ENCODE data around the gene ATP5MC2.
"Not testable (repeated sequence)": the region's sequence is repeated elsewhere in the genome, so short reads cannot be mapped to it uniquely, and the experiment has no call there.

ATP5MC2 gene

DNA sequence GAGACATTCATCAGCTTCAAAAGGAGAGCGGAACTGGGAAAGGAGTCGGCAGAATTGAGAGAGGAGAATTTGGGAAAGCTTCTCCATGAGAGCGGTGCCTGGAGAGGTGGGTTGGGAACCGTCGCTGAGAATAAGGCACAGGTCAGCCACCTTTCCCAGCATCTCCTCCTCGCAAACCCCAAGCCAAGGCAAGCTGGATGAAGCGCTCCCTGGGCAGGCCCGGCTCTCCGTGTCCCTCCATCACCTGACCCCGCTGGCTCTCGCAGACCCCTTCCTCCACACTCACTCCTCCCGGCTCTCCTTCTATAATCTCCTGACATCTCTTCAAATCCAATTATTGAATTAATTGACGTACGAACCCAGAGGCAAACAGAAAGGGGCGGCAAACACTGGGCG is 18.9 kb upstream of the ATP5MC2 start:
- no peak for DNase-seq (ENCODE audit: low read depth)

DNA sequence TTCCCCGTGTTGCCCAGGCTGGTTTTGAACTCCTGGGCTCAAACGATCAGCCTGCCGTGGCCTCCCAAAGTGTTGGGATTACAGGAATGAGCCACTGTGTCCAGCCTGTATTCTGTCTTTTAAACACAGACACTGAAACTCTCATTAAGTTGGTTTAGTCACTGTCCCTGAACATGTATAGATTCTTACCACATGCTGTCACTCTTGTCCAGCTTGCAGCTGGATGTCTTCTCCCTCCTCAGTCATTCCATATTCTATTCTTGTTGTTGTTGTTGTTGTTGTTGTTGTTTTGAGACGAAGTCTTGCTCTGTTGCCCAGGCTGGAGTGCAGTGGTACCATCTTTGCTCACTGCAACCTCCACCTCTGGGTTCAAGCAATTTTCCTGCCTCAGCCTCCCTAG is 12.3 kb upstream of the ATP5MC2 start:
- no peak for DNase-seq (ENCODE audit: low read depth)

DNA sequence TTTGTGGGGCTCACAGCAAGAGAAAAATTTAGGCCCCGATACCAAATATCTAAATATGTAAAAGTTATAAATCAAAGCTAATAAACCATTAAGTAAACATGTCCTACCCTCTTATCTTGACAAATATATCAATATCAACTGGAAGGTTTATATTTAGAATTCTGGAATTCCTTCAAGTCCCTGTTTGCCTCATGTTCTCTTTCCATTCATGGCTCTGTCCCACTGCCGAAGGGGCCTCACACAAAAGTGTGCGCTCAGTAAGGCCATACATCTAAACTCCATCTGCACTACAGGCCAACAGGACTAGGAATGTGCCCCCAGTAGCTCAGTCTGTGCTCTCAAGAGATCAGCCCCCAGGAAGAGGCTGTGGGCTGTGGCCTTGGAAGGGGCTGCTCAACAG is 10.6 kb upstream of the ATP5MC2 start:
- no peak for DNase-seq (ENCODE audit: low read depth)

DNA sequence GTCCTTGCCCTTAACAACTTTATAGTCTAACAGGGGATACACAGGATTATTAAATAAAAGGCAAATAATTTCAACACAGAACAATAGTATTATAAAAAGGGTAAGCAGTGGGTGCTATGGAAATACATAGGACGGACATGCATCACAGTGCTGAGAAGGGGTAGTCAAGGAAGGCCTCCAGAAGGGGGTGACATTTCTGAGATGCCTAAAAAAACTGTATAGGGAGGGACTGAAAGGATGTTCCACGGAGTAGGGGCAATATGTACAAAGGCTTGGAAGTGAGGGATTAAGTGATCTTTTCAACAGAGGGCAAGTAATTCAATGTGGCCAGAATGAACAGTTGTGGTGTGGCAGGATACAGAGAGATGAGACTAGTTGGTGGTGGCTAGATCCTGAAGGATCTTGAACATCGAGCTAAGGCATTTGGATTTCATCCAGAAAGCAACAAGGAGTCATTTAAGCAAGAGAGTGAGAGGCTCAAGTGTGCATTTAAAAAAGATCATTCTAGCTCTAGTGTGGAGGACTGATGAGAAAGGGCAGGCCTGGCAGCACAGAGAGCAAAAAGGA is 8.9 kb upstream of the ATP5MC2 start:
- no peak for DNase-seq (ENCODE audit: low read depth)

DNA sequence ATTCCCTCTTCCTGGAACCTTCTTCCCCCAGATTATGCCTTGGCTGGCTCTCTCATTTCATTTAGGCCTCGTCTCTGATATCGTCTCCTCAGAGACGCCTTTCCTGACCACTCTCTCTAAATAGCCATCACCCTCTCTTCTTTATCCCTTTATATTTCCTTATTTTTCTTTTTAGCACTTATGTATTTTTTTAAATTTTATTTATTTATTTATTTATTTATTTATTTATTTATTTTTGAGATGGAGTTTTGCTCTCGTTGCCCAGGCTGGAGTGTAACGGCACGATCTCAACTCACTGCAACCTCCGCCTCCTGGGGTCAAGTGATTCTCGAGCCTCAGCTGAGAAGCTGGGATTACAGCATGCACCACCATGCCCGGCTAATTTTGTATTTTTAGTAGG is 8.1 kb upstream of the ATP5MC2 start:
- DNase-seq (ENCODE audit: low read depth): no peak

DNA sequence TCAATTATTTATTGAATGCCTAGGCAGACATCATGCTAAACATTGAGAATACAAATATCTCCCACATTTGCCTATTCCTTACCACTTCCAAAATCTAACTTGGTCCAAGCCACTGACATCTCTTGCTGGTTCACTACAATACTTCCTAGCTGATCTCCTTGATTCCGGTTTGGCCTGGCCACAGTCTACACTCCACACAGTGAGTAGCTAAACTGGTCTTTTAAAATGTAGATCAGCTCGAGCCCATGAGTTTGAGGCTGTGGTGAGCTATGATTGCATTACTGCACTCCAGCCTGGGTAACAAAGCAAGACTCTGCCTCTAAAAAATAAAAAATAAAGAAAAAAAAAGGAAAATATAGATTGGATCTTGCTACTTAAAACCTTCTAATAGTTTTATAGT is 7.6 kb upstream of the ATP5MC2 start:
- DNase-seq (ENCODE audit: low read depth): no peak

DNA sequence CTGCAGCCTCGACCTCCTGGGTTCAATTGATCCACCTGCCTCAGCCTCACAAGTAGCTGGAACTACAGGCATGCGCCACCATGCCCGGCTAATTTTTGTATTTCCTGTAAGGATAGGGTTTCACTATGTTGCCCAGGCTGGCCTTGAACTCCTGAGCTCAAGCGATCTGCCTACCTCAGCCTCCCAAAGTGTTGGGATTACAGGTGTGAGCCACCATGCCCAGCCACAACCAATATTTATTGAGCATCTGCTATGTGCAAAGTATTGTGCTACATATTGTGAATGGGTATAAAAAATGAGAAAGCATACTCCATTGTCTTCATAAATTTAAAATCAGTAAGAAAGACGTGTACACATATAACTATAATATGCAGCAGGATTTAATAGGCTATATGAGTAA is 4.2 kb upstream of the ATP5MC2 start:
- DNase-seq (ENCODE audit: low read depth): not testable (repeated sequence)

DNA sequence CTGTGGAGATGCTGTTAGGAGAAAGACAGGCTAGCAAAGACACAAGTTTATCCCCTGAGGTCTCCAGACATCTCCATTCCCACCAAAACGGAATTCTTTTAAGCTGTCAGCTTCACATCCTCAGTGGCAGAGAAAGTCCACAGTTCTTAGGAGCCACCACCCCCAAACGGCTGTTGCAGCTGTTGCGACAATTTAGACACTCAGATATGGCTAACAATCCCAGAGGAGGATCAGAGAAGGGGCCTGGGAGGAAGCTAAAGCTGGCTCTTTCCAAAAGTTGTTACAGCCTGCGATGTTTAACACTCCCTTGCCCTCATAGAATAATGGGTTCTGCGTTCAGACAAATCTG is 1.9 kb upstream of the ATP5MC2 start:
- DNase-seq (ENCODE audit: low read depth): no peak

DNA sequence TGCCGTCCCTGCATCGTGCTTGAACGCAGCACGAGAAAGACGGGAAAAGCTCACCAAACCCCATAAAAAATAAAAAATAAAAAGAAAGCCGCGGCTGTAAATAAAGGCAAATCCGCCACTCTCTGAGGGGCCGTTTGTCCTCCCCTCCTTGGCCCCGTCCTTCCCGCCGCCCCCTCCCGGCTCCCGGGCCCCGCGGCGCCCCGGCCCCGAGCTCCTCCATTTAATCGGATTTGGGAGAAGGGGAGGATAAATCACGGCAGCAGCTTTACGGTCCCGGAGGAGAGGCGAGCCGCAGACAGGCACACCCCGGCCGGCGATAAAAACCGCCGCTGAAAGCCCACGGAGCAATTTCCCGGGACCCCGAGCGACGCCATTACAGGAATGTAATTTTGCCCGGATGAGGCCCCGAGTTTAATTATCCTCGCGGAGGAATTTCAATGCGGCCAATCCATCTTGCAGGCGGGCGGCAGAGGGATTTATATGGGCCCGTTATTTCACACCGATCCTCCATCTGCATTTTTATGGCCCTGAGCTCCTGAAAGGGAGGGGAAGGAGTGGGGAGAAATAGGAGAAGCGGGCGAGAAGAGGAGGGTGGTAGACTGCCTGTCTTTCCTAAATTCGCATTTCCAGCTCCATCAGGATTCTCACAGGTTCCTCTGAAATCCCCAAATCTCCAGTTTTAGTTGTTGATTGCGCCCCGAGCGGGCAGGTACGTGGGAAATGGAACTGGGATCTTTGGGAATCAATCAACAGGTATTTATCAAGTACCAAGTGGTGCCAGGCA is 1.3 kb upstream of the ATP5MC2 start:
- no peak for DNase-seq (ENCODE audit: low read depth)

DNA sequence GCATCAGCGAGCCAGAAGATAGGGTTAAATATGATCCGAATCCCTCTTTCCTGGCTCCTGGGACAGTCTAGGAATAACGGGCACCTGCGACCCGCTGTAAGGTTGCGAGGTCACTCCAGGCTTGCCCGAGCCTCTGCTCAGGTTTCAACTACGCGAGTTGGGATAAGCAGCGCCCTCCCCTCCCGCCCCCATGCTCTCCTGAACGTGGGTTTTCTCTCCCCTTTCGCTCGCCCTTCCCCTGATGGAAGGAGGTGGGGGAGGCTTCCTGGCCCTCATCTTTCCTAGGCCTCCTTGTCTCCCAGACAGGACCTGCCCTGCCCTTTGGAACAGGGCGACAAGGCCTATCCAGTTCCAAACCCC is 753 bp upstream of the ATP5MC2 start:
- DNase-seq (ENCODE audit: low read depth): no peak

DNA sequence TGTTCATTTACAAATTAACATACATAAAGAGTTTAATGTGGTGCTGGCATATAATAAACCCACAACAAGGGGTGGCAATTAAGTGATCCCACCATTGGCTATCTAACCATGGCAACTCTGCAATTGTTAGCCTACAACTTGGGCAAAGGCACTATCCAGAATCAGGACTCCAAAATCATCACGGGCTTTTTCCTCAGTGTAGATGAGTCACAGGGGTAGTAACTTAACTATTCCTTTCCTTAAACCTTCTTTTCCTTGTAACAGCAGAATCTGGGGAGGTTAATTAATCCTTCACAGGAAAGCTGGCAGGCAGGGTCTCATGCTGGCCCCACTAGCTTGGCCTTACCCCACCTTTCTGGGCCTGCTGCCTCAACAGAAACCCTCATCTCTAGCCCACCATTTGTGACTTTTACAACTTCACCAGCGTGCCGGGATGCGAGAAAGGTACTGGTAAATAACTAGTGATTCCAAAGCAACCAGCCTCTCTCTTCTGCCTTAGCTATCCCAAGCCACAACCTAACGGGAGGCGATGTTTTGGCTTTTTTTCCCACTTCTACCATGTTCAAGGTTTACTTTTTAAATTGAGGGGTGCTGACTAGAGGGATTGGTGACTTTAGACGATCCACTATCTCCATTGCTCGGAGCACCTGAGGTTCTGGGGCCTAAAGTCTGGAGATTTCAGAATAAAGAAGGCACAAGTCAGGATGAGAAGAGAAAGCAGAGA is 744 bp downstream of the ATP5MC2 start:
- DNase-seq (ENCODE audit: low read depth): no peak

DNA sequence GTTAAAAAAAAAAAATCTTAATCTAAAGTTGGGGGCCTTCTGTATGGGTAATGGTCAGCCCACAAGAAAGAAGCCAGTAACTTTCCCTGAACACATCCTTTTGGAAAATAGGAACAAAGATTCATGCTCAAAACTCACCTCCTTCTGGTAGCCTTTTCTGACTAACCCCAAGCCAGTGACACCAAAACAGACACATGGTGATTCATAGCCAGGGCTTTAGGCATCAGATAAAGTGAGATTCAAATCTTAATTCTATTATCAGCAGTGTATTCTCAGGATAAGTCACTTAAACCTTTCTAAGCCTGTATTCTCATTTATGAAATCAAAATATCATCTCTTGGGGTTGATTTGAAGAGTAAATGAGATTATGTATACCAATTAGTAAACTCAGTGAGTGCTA is 4.9 kb downstream of the ATP5MC2 start:
- no peak for DNase-seq (ENCODE audit: low read depth)

DNA sequence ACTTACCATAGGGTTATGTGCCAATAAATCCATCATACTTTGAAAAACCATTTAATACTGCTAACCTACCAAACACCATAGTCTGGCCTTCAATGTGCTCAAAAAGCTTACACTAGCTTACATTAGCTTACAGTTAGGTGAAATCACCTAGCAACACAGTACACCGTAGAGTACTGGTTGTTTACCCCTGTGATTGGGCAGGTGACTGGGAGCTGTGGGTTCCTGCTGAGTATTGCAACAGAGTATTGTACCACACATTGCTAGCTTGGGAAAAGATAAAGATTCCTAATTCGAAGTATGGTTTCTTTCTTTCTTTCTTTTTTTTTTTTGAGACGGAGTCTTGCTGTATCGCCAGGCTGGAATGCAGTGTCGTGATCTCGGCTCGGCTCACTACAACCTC is 5.6 kb downstream of the ATP5MC2 start:
- DNase-seq (ENCODE audit: low read depth): no peak

DNA sequence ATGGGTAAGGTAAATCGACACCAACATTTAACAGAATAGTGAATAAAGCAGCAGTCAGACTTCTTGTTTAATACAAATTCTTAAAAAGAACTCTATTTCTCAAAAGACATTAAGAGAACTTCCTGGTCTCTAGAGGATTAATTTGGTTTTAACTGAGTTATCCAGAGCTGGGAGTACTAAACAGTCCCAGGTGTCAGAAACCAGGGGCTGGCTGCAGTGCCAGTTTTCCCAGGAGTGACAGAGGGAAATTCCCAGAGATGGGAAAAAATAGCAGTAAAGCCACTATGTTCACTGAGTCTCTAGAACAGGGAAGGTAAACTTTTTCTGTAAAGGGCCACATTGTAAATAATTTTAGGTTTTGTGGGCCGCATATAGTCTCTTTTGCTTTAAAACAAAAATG is 8.8 kb downstream of the ATP5MC2 start:
- DNase-seq (ENCODE audit: low read depth): no peak

DNA sequence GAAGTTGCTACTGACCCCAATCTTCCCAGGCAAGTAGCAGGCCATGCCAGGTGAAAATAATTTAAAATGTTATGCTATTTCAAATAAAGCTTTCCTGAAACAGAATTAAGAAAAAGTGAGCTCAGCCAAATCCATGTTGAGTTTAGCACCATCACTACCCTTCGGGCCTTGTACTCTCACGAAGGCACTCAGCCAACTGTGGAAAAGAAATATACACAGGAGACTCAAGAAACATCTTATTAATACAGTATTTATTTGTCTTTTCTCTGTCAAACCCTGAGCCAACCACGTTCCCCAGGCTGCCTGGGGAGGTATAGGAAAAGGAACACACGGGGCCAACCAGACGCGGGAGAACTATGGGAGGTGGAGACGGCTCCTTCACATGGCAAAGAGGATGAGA is 10.9 kb downstream of the ATP5MC2 start:
- no peak for DNase-seq (ENCODE audit: low read depth)

DNA sequence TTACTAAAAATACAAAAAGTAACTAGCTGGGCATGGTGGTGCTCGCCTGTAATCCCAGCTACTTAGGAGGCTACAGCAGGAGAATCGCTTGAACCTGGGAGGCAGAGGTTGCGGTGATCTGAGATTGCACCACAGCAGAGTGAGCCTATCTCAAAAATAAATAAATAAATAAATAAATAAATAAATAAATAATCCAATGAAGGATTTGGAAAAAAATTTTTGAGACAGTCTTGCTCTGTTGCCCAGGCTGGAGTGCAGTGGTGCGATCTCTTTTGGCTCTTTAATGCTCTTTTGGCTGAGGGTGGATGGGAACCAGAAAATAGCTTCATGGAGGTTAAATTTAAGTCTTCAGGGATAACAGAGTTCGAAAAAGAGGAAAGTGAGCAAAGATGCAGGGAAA is 11.7 kb downstream of the ATP5MC2 start:
- no peak for DNase-seq (ENCODE audit: low read depth)

DNA sequence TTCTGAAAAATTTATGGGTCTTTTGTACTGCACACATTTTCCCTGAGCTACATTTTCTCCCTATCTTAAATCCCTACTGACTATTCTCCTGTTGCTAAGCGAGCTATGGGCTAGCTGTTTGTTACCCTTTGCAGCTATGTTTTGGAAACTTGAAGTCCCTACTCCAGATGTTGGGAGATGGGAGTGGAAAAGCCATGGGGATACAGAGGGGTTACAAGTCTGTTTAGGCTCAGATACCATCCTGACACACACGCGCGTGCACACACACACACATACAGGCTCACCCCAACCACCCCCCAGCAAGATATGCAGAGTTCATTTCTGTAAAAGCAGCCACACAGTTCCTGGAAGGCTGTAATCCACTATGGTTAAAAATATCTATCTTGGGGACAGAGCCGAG is 15.8 kb downstream of the ATP5MC2 start:
- no peak for DNase-seq (ENCODE audit: low read depth)

DNA sequence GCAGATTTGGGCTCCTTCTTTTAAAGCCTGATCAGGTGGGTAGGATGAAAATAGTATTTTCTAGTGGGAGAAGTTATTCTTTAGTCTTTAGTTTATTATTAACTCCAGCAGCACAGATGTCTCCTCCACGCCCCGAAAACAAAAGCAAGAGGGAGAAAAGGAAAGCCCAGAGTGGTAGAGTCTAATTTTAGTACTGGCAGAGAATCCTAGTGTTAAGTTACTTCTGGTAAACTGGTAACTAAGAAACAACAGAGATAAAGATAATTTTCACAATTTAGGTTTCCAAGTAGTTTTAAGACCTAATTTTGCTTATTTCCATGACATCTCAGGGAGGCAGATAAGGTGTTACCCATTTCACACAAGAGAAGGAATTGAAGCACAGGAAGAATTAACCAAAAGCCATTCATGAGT is 16.3 kb downstream of the ATP5MC2 start:
- DNase-seq (ENCODE audit: low read depth): no peak

DNA sequence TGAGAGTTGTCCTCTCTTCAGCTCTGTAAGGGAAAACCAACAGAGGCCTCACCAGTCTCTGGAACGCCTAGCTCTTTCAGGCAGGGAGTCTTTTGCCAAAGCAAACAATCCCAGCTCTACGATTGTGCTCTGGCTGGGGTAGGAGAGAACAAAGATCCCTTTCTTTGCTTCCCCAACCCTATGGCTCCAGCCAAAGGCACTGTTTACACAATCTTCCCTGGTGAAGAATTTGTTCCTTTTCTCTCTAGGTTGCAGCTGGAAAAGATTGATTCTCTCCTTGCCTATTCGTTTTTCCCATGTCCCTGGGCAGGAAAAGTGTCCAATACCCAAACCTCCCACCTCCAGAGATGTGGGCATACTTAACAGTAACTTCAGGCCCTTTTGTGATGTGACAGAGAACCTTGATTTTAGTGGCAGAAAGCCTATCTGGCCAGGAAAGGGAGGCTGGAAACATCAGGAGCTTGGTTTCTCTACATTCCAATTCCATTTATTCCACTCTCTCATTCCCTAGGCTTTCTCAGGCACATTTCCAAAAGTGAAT is 16.8 kb downstream of the ATP5MC2 start:
- DNase-seq (ENCODE audit: low read depth): no peak

DNA sequence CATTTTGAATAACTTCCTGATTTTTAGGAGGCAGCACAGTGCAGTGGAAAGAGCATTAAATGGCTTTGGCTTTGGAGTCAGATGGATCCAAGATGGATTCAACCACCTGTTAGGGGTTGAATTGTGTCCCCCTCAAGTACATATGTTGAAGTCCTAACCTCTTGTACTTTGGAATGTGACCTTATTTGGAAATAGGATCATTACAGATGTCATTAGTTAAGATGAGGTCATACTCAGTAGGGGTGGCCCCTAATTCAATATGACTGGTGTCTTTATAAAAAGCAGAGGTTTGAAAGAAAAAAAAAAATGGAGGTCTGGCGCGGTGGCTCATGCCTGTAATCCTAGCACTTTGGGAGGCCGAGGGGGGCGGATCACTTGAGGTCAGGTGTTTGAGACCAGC is 18.8 kb downstream of the ATP5MC2 start:
- no peak for DNase-seq (ENCODE audit: low read depth)

DNA sequence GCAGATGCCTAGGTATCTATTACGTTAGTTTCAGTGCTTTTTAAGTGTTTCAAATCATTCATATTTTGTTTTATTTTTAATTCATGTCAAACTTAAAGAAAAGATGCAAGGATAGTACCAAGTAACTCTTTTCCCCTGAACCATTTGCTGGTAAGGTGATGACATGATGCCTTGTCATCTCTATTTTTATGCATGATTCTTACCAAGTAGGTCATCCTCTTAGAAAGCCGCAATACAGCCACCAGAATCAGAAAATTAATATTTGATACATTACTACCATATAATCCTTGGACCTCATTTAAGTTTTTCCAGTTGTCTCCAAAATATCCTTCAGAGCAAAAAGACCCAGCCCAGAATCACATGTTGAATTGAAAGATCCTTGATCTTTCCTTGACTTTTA is 22.3 kb downstream of the ATP5MC2 start:
- DNase-seq (ENCODE audit: low read depth): no peak

DNA sequence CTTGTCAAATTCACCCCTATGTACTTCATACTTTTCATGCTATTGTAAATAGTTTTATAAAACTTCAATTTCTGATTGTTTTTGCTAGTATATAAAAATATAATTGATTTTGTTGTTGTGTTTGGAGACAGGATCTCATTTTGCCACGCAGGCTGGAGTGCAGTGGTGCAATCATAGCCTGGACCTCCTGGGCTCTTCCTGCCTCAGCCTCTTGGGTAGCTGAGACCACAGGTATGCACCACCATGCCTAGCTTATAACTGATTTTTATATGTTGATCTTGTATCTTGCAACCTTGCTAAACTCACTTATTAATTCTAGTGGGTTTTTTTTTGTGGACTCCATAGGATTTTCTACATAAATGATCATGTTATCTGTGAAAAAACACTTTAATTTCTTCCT is 23.5 kb downstream of the ATP5MC2 start:
- no peak for DNase-seq (ENCODE audit: low read depth)

DNA sequence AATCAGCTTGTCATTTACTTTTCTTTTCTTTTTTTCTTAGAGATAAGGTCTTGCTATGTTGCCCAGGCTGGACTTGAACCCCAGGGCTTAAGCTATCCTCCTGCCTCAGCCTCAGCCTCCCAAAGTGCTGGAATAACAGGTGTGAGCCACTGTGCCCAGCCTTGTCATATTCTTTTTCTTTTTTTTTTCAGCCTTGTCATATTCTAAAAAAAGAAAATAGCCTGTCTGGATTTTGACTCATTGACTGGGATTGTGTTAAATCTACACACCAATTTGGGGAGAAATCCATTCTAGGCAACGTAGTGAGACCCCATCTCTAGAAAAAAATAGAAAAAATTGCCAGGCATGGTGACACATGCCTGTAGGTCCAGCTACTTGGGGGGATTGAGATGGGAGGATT is 24.1 kb downstream of the ATP5MC2 start:
- no peak for DNase-seq (ENCODE audit: low read depth)

All from activated T-helper 1 cell treated with Interleukin-2 at 50 U/mL for 16 hours (primary cell).